ENCODE measurements around the gene IQCH. TPM values are rescaled to one million over a fixed set of nuclear protein-coding genes. Genes with fewer than 3 reads are reported as not detected.
"Not testable (repeated sequence)": the region's sequence is repeated elsewhere in the genome, so short reads cannot be mapped to it uniquely, and the experiment has no call there.

The IQCH gene
- total RNA-seq, 2 experiments from 2014 or later: 1.2 to 1.7 TPM

DNA sequence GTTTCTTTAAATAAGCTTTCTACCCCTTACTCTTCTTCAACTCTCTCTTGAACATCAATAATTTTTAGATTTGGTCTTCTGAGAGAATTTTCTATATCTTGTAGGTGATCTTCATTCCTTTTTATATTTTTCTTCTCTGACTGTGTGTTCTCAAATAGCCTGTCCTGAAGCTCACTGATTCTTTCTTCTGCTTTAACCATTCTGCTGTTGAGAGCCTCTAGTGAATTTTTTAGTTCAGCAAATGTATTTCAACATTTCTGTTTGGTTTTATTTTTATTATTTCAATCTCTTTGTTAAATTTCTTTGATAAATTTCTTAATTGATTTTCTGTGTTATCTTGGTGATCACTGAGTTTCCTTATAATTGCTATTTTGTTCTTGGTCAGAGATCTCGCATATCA is 19.6 kb downstream of the IQCH start:
- intact Hi-C loops (cut with micrococcal nuclease): no loop called here
- ChIA-PET POLR2A (no interaction called here), CTCF (interaction anchor here (1.0 to 1.6 kb wide), 2 partner anchors 8 to 328 kb away, joined by 3 to 5 read pairs; no protein-coding TSS in a partner anchor)
- H3K27ac Mint-ChIP-seq: no peak overlapping the region
- H3K36me3 Mint-ChIP-seq (ENCODE audit: low read depth): peaks cover 3% of the 10 kb centered on the region
- H3K9me3 Mint-ChIP-seq: peaks cover 10% of the 10 kb centered on the region
- ATAC-seq (no peak), DNase-seq (no peak)
- H3K4me1 Mint-ChIP-seq (ENCODE audit: low read depth): no peaks in the 10 kb centered on the region
- no peak overlapping the region for H3K4me3 Mint-ChIP-seq
- TF ChIP-seq, protein P1, sequence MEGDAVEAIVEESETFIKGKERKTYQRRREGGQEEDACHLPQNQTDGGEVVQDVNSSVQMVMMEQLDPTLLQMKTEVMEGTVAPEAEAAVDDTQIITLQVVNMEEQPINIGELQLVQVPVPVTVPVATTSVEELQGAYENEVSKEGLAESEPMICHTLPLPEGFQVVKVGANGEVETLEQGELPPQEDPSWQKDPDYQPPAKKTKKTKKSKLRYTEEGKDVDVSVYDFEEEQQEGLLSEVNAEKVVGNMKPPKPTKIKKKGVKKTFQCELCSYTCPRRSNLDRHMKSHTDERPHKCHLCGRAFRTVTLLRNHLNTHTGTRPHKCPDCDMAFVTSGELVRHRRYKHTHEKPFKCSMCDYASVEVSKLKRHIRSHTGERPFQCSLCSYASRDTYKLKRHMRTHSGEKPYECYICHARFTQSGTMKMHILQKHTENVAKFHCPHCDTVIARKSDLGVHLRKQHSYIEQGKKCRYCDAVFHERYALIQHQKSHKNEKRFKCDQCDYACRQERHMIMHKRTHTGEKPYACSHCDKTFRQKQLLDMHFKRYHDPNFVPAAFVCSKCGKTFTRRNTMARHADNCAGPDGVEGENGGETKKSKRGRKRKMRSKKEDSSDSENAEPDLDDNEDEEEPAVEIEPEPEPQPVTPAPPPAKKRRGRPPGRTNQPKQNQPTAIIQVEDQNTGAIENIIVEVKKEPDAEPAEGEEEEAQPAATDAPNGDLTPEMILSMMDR (IDR thresholded peaks at IDR 0.05): no peak
- peaks cover 2% of the 10 kb centered on the region for H3K27me3 Mint-ChIP-seq

DNA sequence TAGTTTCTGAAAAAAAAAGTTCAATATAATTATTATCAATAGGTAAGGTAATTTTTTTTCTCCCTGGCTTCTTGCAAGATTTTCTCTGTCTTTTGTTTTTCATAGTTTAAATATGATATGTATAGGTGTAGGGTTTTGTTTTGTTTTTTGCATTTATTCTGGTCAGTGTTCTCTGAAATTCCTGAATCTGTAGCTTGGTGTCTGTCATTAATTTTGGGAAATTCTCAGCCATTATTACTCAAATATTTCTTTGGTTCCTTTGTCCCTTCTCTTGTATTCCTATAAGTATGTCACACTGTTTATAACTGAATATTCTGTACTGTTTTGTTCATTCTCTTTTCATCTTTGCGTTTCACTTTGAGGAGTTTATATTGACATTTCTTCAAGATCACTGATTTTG is 22.1 kb downstream of the IQCH start:
- Mint-ChIP-seq H3K4me3 (no peak overlapping the region), H3K4me1 (ENCODE audit: low read depth) (no peaks in the 10 kb centered on the region), H3K9me3 (peaks cover 10% of the 10 kb centered on the region), H3K27me3 (peaks cover 4% of the 10 kb centered on the region), H3K27ac (no peak overlapping the region), H3K36me3 (ENCODE audit: low read depth) (peaks cover 3% of the 10 kb centered on the region)
- POLR2A ChIA-PET: no interaction called here
- intact Hi-C loops (cut with micrococcal nuclease): no loop called here
- ATAC-seq (no peak), DNase-seq (no peak)
- TF ChIP-seq, protein P1 (IDR thresholded peaks at IDR 0.05): no peak
- CTCF ChIA-PET: interaction anchor here (1.2 kb wide), 1 partner anchor 13 kb away, joined by 3 read pairs; no protein-coding TSS in a partner anchor

DNA sequence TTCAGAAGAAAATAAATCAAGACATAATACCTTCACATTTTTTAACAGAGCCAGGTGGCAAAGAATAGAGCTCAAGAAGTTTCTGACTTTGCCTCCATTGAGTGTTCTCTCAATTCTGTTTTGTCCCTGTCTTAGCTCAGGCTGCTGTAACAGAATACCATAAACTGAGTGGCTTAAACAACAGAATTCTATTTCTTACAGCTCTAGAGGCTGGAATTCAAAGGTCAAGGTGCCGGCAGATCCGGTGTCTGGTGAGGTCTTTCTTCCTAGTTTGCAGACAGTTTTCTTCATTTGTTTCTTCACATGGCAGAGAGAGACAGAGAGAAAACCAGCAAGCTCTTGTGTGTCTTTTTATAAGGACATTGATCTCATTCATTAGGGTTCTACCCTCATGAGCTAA is 25.6 kb downstream of the IQCH start:
- TF ChIP-seq, protein P1 (IDR thresholded peaks at IDR 0.05): no peak
- intact Hi-C loops (cut with micrococcal nuclease): no loop called here
- no peak overlapping the region for H3K27ac Mint-ChIP-seq
- H3K4me3 Mint-ChIP-seq: no peak overlapping the region
- POLR2A ChIA-PET: interaction anchor here (0.7 to 1.2 kb wide), 2 partner anchors 25 to 26 kb away, joined by 3 to 5 read pairs; no protein-coding TSS in a partner anchor
- H3K36me3 Mint-ChIP-seq (ENCODE audit: low read depth): no peaks in the 10 kb centered on the region
- H3K4me1 Mint-ChIP-seq (ENCODE audit: low read depth): no peaks in the 10 kb centered on the region
- ATAC-seq (no peak), DNase-seq (no peak)
- CTCF ChIA-PET: interaction anchor here (0.8 to 1.5 kb wide), 4 partner anchors 8 to 24 kb away, joined by 3 to 4 read pairs (median 3); no protein-coding TSS in a partner anchor
- H3K27me3 Mint-ChIP-seq: peaks cover 3% of the 10 kb centered on the region
- no peaks in the 10 kb centered on the region for H3K9me3 Mint-ChIP-seq

DNA sequence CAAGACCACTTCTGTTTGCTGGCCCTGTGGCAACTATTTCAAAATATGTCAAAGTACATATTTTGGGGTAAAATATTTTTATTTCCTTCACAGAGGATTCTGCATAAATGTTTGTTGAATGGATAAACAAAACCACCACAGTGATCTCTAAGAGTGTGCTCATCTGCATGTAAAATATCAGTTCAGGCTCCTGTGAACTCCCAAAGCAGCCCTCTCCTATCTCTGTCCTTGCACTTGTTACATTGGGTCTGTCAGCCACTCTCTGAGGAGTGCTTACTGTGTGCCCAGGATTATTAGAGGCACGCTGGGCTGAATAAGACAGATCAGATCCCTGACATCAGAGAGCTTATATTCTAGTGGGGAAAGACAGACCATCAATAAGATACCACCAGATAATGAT is 27.1 kb downstream of the IQCH start:
- Mint-ChIP-seq H3K36me3 (ENCODE audit: low read depth) (no peaks in the 10 kb centered on the region), H3K27ac (no peak overlapping the region), H3K27me3 (peaks cover 2% of the 10 kb centered on the region), H3K4me3 (no peak overlapping the region), H3K9me3 (peaks cover 3% of the 10 kb centered on the region), H3K4me1 (ENCODE audit: low read depth) (no peaks in the 10 kb centered on the region)
- intact Hi-C loops (cut with micrococcal nuclease): no loop called here
- ATAC-seq (no peak), DNase-seq (no peak)
- ChIA-PET CTCF (interaction anchor here (1.0 to 1.5 kb wide), 4 partner anchors 10 to 335 kb away, joined by 3 to 5 read pairs (median 4); no protein-coding TSS in a partner anchor), POLR2A (no interaction called here)
- TF ChIP-seq, protein P1 (IDR thresholded peaks at IDR 0.05): no peak

DNA sequence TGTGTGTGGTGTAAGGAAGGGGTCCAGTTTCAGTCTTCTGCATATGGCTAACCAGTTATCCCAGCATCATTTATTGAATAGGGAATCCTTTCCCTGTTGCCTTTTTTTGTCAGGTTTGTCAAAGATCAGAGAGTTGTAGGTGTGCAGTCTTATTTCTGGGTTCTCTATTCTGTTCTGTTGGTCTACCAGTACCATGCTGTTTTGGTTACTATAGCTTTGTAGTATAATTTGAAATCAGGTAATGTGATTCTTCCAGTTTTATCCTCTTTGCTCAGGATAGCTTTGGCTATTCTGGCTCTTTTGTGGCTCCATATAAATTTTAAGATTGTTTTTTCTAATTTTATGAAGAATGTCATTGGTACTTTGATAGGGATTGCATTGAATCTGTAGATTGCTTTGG is 31.0 kb downstream of the IQCH start:
- H3K9me3 Mint-ChIP-seq; H3K27me3 Mint-ChIP-seq; intact Hi-C loops (cut with micrococcal nuclease); H3K36me3 Mint-ChIP-seq (ENCODE audit: low read depth); DNase-seq; H3K4me3 Mint-ChIP-seq; H3K4me1 Mint-ChIP-seq (ENCODE audit: low read depth); ATAC-seq; POLR2A ChIA-PET; H3K27ac Mint-ChIP-seq: not testable (repeated sequence)
- CTCF ChIA-PET: interaction anchor here (1.0 to 1.1 kb wide), 2 partner anchors 148 to 339 kb away, joined by 3 read pairs; no protein-coding TSS in a partner anchor

DNA sequence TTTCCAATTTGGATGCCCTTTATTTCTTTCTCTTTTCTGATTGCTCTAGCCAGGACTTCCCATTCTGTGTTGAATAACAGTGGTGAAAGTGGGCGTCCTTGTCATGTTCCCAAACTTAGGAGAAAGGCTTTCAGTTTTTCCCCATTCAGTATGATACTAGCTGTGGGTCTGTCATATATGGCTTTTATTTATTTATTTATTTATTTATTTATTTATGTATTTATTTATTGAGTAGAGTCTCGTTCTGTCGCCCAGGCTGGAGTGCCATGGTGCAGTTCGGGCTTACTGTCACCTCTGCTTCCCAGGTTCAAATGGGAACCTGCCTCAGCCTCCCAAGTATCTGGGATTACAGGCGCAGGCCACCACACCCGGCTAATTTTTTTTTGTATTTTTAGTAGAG is 31.8 kb downstream of the IQCH start:
- H3K27me3 Mint-ChIP-seq; H3K4me1 Mint-ChIP-seq (ENCODE audit: low read depth); DNase-seq; H3K4me3 Mint-ChIP-seq; POLR2A ChIA-PET; H3K9me3 Mint-ChIP-seq; intact Hi-C loops (cut with micrococcal nuclease); ATAC-seq; H3K36me3 Mint-ChIP-seq (ENCODE audit: low read depth); CTCF ChIA-PET; H3K27ac Mint-ChIP-seq: not testable (repeated sequence)
